ENCODE results near the gene KRTAP10-11.

- TF ChIP-seq CTCF (conservative IDR thresholded peaks at IDR 0.05 in 1 of 2, IDR thresholded peaks at IDR 0.05 in 1 of 2; ENCODE audit: extremely low read depth in 1 of 2, insufficient read depth in 1 of 2, low read depth in 1 of 2, low read length in 2 of 2) (no peak), EZH2 (IDR thresholded peaks at IDR 0.05; ENCODE audit: borderline replicate concordance, low read length) (no peak)
Observed at GRCh38 chr21:44628707-44629391, 17.4 kb upstream of the KRTAP10-11 start.

Data from mammary epithelial cell (primary cell).